ENCODE data around the gene ASB15.
"Not testable (repeated sequence)": the region's sequence is repeated elsewhere in the genome, so short reads cannot be mapped to it uniquely, and the experiment has no call there.

Gene ASB15

DNA sequence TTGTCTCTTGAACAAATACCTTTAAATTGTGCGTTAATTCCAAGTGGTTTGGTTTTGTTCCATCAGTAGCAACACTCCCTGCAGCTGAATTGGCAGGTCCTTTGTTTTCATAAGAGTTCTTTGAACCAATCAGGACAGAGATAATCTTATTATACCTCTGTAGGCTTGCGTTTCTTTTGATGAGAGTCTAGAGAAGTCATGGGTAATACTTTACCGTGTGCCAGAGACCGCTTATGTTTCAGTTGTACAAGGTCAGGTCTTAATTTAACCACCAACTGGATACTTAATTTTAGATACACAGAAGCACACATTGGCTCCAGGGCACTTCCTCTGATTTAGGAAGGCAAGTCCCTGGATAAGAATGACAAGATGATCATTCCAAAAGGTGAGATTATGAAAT lies at the start of gene ASB15:
Gene ASB15, plus strand, starts transcription at position 292 of the 400 bp plus-strand sequence. CDS start 12,682 bp downstream, outside the sequence.
- DNase-seq (ENCODE audit: low spot score) = no peak

GRCh38 chr7:123552134-123552533 lies 49.5 kb upstream of the ASB15 start:
- not testable (repeated sequence) for DNase-seq (ENCODE audit: low spot score)

DNA sequence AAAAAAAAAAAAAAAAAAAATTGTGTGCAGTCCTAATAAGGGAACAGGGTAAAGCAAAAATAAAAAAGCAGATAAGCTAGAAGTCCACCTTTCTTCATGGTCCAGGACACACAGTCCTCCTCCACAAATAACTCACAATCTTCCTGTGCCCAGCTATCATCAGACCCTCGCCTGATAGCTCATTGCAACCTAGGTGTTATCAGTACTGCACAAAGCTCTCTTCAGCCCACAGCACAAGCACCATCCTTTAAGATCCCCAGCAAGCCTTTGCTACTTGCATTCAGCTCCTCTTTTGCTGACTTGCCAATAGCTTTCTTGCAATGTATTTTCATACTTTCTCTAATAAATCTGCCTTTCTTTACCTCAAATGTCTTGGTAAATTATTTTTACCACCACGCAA lies 49.0 kb upstream of the ASB15 start:
- no peak for DNase-seq (ENCODE audit: low spot score)

DNA sequence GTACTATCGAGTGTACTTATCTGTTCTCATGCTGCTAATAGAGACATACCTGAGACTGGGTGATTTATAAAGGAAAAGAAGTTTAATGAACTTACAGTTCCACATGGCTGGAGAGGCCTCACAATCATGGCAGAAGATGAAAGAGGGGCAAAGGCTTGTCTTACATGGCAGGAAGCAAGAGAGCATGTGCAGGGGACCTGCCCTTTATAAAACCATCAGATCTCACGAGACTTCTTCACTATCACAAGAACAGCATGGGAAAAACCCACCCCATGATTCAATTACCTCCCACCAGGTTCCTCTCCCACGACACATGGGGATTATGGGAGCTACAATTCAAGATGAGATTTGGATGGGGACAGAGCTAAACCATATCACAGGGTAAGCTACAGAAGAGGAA lies 48.5 kb upstream of the ASB15 start:
- no peak for DNase-seq (ENCODE audit: low spot score)

DNA sequence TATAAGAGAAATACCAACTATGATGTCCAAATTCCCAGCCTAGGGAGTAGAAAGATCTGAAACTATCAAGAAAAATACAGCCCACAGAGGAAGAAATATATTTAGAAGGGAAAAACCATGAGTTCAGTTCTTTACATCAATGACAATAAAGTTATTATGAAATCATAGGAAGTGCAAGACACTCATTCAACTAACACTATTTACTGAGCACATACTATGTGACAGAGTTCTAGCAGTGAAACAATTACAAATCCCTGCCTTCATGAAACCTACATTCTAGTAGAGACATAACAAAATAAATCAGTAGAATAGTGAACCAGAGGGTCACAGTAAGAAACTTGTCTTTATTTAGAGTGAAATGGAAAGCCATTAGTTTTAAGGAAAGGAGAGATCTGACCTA lies 46.1 kb upstream of the ASB15 start:
- DNase-seq (ENCODE audit: low spot score) = no peak

DNA sequence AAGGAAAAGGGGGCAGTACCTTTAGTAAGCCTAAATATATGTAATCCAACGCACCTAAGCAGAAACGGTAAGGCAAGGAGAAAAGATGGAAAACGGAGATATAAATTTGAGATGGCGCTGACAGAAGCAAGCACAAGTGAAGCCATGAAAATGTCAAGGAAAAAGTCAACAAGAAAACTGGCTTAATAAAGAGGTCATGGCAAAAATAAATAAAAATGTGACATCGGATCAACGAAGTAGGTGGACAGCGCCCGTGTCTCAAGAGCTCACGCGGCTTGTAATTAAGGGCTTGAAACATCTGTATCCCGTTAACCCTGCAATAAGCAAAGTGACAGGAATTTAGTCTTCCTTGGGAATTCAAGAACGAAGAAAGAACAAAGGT lies 44.6 kb upstream of the ASB15 start:
- no peak for DNase-seq (ENCODE audit: low spot score)

GRCh38 chr7:123557398-123558288 lies 44.0 kb upstream of the ASB15 start, which contains the start of gene NDUFA5:
Gene NDUFA5 (minus strand): TSS chr7:123557818. CDS start chr7:123557795, 23 bp downstream.
- peak; percentile 98 for DNase-seq (ENCODE audit: low spot score)

- DNase-seq (ENCODE audit: low spot score) = no peak
Observed at GRCh38 chr7:123558289-123558874, 43.2 kb upstream of the ASB15 start.

DNA sequence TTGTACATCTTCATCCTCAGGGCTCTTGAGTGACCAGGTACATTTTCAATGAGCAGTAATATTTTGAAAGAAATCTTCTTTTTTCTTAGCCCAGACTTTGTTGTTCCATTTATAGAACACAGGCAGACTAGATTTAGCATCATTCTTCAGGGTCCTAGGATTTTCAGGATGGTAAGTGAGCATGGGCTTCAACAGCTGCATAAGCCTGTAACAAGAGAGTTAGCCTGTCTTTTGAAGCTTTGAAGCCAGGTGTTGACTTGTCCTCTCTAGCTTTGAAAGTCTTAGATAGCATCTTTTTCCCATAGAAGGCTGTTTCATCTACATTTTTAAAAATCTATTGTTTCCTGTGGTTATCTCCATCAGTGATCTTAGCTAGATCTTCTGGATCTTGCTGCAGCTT lies 39.5 kb upstream of the ASB15 start:
- no peak for DNase-seq (ENCODE audit: low spot score)

- no peak for DNase-seq (ENCODE audit: low spot score)
Observed at GRCh38 chr7:123569352-123570010, 32.1 kb upstream of the ASB15 start.

DNA sequence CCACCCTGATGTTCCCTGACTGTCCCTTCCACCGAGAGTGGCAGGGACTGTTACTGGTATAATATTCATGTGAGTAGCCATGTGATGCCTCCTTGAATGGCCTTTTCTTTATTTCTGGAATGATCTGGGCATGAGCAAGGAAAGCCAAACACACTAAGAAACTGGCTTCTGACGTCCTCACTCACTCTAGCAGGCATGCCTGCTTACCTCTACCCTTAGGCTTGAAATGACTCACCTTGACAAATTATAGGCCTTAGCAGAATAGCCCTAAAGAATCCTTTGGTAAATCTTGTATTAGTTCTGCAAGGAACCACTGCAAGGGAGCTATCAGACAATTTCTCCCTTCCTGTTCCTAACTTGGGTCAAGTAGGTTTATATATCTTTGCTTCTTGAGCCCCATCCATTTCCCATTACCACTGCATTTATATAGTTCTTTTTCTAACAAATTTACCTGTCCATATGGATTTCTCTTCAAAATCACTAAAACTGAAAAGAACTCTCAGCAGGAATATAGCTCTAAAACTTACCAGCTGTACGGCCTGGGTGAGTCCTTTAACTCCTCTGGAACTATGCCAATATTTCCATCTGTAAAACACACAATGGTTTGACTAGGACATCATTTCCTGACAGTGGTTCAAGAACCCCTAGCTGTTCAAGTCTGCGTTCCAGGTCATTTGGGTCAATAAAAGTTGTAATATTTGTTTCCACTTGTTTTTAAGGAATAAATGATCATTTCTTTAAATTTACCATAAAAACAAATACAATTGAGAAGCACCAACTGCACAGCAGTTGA lies 31.0 kb upstream of the ASB15 start:
- DNase-seq (ENCODE audit: low spot score) = peak; percentile 47

- no peak for DNase-seq (ENCODE audit: low spot score)
Observed at GRCh38 chr7:123571187-123571586, 30.4 kb upstream of the ASB15 start.

DNA sequence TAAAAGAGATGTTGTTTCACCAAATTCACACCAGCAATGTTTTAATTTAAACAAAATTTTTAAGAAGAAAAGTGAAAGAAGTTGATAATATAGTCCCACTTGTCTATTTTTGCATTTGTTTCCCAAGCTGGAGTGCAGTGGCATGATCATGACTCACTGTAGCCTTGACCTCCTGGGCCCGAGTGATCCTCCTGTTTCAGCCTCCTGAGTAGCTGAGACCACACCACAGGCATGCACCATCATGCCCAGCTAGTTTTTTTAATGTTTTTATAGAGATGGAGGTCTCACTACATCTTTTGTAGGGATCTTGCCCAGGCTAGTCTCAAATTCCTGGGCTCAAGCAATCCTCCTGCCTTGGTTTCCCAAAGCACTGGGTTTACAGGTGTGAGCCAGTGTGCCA lies 29.9 kb upstream of the ASB15 start:
- DNase-seq (ENCODE audit: low spot score) = peak; percentile 12

DNA sequence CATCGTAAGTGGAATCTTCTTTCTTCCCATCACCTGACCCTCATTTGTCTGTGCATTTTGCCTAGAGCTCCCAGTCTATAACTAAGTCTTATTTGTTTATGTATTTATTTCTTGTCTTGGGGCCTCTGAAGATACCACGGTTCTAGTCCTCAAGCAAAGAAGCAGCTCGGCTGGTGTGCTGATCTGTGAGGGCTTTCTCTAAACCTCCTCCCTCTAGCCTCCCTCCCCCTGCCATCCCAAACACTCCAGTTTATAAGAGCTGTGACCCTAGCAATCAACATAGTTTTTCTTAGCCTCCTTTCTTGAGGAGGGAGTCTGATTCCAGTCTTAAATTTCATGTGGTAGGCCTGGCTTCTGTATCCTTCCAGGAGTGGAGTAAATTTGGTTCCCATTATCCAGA lies 28.3 kb upstream of the ASB15 start:
- no peak for DNase-seq (ENCODE audit: low spot score)

- DNase-seq (ENCODE audit: low spot score) = no peak
Observed at GRCh38 chr7:123573896-123574467, 27.6 kb upstream of the ASB15 start.

DNA sequence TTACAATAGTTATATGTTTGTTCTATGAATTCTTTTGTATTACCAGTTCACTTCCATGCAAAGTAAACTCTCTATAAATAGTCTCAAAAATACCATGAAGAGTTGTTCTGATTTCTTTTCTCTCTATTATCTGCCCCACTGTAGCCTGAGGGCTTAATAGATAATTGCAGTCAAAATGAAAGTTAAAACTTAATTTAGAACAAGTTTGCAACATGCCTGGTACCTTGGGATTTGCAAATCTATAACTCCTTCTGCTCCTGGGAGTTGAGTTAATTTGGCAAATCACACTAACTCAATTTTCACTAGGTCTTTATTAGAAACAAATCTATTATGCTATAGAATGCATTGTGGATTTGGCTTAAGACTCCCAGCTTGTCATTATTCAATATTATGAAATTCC lies 22.2 kb upstream of the ASB15 start:
- DNase-seq (ENCODE audit: low spot score) = no peak

- peak; percentile 47 for DNase-seq (ENCODE audit: low spot score)
Observed at GRCh38 chr7:123580406-123581161, 21.0 kb upstream of the ASB15 start.

- no peak for DNase-seq (ENCODE audit: low spot score)
Observed at GRCh38 chr7:123581162-123581459, 20.5 kb upstream of the ASB15 start.

GRCh38 chr7:123583821-123584220 lies 17.8 kb upstream of the ASB15 start:
- DNase-seq (ENCODE audit: low spot score) = no peak

- DNase-seq (ENCODE audit: low spot score) = no peak
Observed at GRCh38 chr7:123588376-123588775, 13.2 kb upstream of the ASB15 start.

DNA sequence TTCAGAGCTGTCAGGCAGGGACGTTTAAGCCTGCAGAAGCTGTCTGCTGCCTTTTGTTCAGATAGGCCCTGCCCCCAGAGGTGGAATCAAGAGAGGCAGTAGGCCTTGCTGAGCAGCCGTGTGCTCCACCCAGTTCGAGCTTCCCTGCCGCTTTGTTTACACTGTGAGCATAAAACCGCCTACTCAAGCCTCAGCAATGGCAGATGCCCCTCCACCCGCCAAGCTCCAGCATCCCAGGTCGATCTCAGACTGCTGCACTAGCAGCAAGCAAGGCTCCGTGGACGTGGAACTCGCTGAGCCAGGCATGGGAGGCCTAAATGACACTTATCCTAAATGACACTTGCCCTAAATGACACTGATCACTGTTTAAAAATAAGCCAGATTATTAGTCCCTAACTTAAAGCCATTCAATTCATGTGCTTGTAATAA lies 6.8 kb upstream of the ASB15 start:
- DNase-seq (ENCODE audit: low spot score) = no peak

Data from kidney tubule cell (primary cell).